Limb (tissue), 2 donors: ENCODE results near the gene FLRT2.

Experiments
- DNase-seq, 2 donors: peaks; one replicate each; pipeline ENCODE4 v3.0.0-alpha.2; 2016; ENCODE audit errors: extremely low spot score in 2 of 2

Gene FLRT2

GRCh38 chr14:85660243-85660922 lies 130.4 kb downstream of the FLRT2 start:
- no peak for DNase-seq

- DNase-seq = no peak
These were observed 132.2 kb downstream of the FLRT2 start for GRCh38 chr14:85662096-85662495.

- no peak for DNase-seq
These were observed 133.3 kb downstream of the FLRT2 start for GRCh38 chr14:85663256-85663655.

GRCh38 chr14:85663667-85664066 lies 133.7 kb downstream of the FLRT2 start:
- DNase-seq = no peak

GRCh38 chr14:85675957-85676356 lies 146.0 kb downstream of the FLRT2 start:
- peak in 1 of 2 donors; percentile 14 for DNase-seq

GRCh38 chr14:85686908-85687307 lies 157.0 kb downstream of the FLRT2 start:
- DNase-seq = no peak

GRCh38 chr14:85687456-85687855 lies 157.5 kb downstream of the FLRT2 start:
- peak in 1 of 2 donors; percentile 5 for DNase-seq

- peak in 1 of 2 donors; percentile 16 for DNase-seq
These were observed 158.1 kb downstream of the FLRT2 start for GRCh38 chr14:85688006-85688405.

- DNase-seq = no peak
These were observed 165.4 kb downstream of the FLRT2 start for GRCh38 chr14:85695300-85695699.

- no peak for DNase-seq
These were observed 171.2 kb downstream of the FLRT2 start for GRCh38 chr14:85701116-85701515.

GRCh38 chr14:85701763-85702162 lies 171.8 kb downstream of the FLRT2 start:
- no peak for DNase-seq

- DNase-seq = no peak
These were observed 172.2 kb downstream of the FLRT2 start for GRCh38 chr14:85702191-85702590.

GRCh38 chr14:85702997-85703396 lies 173.1 kb downstream of the FLRT2 start:
- DNase-seq = peak in 1 of 2 donors; percentile 18
